Fibroblast of villous mesenchyme (primary cell): ENCODE measurements around the gene RABL3. TPM values are rescaled to one million over a fixed set of nuclear protein-coding genes. Genes with fewer than 3 reads are reported as not detected.
"Not testable (repeated sequence)": the region's sequence is repeated elsewhere in the genome, so short reads cannot be mapped to it uniquely, and the experiment has no call there.

Experiments used
- DNase-seq: peaks from one replicate; pipeline ENCODE4 v3.0.0-alpha.2; 2010; ENCODE audit warnings: low read depth
- H3K4me3 ChIP-seq: 2 replicates; pipeline ENCODE4 v1.5.1; 2011; ENCODE audit warnings: low read depth, mild to moderate bottlenecking, low read length
- total RNA-seq: library from RNA; depleted of rRNA; stranded (reverse); fragments of >200 nt; gene quantifications from 2 replicates; pipeline ENCODE4 v1.2.3, GENCODE V29; 2012
- TF ChIP-seq, protein P1 (sequence below): IDR thresholded peaks from 2 replicates; pipeline ENCODE4 v1.5.1; 2012; ENCODE audit warnings: low read depth, mild to moderate bottlenecking, low read length; ENCODE audit not compliant: insufficient read depth

RABL3 gene
- total RNA-seq, 1 donor: 18.1 TPM

DNA sequence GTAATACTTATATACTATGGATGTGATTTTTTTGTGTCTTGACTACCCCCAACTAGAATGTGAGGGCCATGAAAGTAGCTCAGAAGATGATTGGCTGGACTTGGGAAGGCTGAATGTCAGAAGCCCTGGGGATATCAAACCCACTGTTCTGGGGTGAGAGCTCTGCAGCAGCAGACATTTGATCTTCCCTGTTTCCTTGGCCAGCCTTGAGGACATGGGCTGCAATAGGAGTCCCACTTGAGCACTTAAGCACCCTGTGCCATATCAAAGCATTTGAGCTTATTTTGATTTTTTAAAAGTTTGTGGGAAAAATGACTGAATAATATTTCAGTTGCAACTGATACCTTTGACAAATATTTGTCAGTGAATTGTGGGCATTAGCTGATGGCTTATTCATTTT, 21.9 kb upstream of the RABL3 start:
- TF ChIP-seq, protein P1, sequence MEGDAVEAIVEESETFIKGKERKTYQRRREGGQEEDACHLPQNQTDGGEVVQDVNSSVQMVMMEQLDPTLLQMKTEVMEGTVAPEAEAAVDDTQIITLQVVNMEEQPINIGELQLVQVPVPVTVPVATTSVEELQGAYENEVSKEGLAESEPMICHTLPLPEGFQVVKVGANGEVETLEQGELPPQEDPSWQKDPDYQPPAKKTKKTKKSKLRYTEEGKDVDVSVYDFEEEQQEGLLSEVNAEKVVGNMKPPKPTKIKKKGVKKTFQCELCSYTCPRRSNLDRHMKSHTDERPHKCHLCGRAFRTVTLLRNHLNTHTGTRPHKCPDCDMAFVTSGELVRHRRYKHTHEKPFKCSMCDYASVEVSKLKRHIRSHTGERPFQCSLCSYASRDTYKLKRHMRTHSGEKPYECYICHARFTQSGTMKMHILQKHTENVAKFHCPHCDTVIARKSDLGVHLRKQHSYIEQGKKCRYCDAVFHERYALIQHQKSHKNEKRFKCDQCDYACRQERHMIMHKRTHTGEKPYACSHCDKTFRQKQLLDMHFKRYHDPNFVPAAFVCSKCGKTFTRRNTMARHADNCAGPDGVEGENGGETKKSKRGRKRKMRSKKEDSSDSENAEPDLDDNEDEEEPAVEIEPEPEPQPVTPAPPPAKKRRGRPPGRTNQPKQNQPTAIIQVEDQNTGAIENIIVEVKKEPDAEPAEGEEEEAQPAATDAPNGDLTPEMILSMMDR: no peak
- H3K4me3 ChIP-seq: no peak overlapping the region
- no peak for DNase-seq

DNA sequence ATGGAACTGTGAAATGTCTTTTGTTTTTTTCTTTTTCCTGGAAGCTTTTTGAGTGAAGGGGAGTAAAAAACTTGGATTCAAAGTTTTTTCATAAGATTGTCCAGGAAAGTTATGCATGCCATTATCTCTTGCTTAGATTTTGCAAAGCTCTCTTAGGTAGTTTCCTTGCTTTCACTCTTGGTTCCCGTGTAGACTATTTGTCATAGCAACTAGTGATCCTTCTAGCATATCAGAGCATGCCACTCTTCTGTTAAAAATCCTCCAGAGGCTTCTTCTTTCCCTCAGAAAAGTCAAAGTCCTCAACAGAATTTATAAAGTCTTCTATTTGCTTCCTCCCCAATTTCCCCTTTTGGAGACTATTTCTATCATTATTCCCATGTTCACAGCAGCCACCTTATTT, 21.3 kb upstream of the RABL3 start:
- H3K4me3 ChIP-seq: no peak overlapping the region
- TF ChIP-seq, protein P1: no peak
- no peak for DNase-seq

DNA sequence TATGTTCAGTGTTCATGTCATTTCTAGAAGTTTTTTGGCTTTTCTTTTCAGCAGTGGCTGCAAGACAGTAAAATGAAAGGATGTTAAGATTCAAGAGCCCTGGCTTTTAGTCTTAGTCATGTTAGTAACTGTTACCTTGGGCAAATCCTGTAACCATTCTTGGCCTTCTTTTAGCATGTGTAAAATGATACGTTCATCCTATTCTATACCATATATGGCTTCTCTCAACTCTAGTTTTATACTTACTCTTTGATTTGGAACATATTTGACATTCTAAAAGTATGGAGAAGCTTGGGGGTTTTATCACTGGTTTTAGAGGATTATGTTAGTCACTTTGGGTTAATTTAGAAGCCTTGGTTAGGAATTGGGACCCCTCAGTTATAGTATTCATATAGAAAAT, 20.3 kb upstream of the RABL3 start:
- DNase-seq: no peak
- no peak overlapping the region for H3K4me3 ChIP-seq
- TF ChIP-seq, protein P1: no peak

DNA sequence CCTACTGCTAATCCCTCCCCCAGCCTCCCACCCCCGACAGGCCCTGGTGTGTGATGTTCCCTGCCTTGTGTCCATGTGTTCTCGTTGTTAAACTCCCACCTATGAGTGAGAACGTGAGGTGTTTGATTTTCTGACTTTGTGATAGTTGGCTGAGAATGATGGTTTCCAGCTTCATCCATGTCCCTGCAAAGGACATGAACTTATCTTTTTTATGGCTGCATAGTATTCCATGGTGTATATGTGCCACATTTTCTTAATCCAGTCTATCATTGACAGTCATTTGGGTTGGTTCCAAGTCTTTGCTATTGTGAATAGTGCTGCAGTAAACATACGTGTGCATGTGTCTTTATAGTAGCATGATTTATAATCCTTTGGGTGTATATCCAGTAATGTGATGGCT, 16.2 kb upstream of the RABL3 start:
- not testable (repeated sequence) for H3K4me3 ChIP-seq, DNase-seq

DNA sequence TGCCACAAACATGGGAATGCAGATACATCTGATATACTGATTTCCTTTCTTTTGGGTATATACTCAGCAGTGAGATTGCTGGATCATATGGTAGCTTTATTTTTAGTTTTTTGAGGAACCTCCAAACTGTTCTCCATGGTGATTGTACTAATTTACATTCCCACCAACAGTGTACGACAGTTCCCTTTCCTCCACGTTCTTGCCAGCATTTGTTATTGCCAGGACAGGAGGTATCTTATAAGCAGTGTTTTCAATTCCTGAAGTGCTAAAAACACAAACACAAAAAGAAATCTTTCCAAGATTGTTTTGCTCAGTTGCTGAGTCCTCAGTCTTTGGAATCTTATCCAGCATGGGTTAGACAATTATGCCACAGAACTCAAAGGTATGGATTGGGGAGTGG, 13.7 kb upstream of the RABL3 start:
- DNase-seq: no peak
- TF ChIP-seq, protein P1: no peak
- H3K4me3 ChIP-seq: no peak overlapping the region

DNA sequence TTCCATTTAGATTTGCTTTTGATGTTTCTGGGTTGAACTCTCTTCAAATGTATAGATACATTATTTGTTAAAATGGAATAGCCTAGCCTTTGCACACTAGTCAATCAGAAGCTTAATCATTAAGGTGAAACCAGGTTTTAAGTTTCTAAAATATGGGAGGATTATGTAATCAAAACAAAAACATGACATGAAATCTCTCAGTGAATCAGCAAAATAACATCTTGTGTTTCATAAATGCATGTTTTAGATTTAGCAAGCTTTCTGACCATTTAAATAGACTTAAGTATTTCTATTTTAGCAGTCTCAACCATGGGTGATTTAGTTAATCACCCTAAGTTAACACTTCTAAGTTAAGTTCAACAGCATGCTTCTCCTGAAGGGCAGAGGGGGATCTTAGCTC, 11.5 kb upstream of the RABL3 start:
- DNase-seq: peak; percentile 49
- TF ChIP-seq, protein P1: no peak
- no peak overlapping the region for H3K4me3 ChIP-seq

DNA sequence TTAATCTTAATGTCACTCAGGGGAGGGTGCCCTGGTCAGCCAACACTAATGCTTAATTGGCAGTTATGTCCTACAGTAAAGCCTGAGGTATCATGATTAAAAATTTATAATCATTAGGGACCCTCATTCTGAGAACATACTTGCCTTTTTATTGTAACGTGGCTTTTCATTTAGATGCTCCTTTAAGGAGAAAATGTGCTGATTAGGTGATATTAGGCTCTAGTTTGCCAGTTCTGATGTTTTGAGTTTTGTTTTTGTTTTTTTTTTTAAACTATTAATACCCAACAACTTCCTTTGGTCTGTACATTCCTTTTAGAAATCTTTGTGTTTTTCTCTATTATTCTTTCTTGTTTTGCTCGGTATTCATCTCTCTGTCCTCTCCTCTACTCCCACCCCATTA, 10.5 kb upstream of the RABL3 start:
- DNase-seq: no peak
- H3K4me3 ChIP-seq: no peak overlapping the region
- TF ChIP-seq, protein P1: no peak
